ENCODE results near the gene SLC6A12. TPM values are rescaled to one million over a fixed set of nuclear protein-coding genes. Genes with fewer than 3 reads are reported as not detected.

SLC6A12 gene
- total RNA-seq, 4 donors from 2014 or later = 0.13 TPM; not detected in 3

- H3K27me3 ChIP-seq = peaks cover 11 to 14% (median 11%) of the 10 kb centered on the region in 3 donors
- H3K4me1 ChIP-seq = no peaks in the 10 kb centered on the region
- no peak overlapping the region for H3K27ac ChIP-seq
- in situ Hi-C loops (cut with MboI; ENCODE audit: low sequenced_read_pairs in 4 of 4) = no loop called here
- H3K36me3 ChIP-seq = no peaks in the 10 kb centered on the region
- no peak for DNase-seq
- TF ChIP-seq CTCF (IDR thresholded peaks at IDR 0.05 in 4 of 5, conservative IDR thresholded peaks at IDR 0.05 in 1 of 5) (no peak), POLR2A (IDR thresholded peaks at IDR 0.05) (no peak)
- no peak overlapping the region for H3K4me3 ChIP-seq
- ATAC-seq = no peak
- intact Hi-C loops (cut with DNase I; ENCODE audit: low total_unique reads) = no loop called here
- no peaks in the 10 kb centered on the region for H3K9me3 ChIP-seq
Observed at GRCh38 chr12:208813-209212, 5.1 kb downstream of the SLC6A12 start.

GRCh38 chr12:207804-208203 is 6.2 kb downstream of the SLC6A12 start:
- Histone ChIP-seq H3K36me3 (no peaks in the 10 kb centered on the region), H3K4me3 (no peak overlapping the region), H3K27ac (no peak overlapping the region), H3K27me3 (peaks cover 1 to 6% (median 3%) of the 10 kb centered on the region in 3 donors), H3K4me1 (no peaks in the 10 kb centered on the region), H3K9me3 (no peaks in the 10 kb centered on the region)
- intact Hi-C loops (cut with DNase I; ENCODE audit: low total_unique reads) = no loop called here
- in situ Hi-C loops (cut with MboI; ENCODE audit: low sequenced_read_pairs in 4 of 4) = no loop called here
- TF ChIP-seq CTCF (IDR thresholded peaks at IDR 0.05 in 4 of 5, conservative IDR thresholded peaks at IDR 0.05 in 1 of 5) (no peak), POLR2A (IDR thresholded peaks at IDR 0.05) (no peak)
- DNase-seq (no peak), ATAC-seq (no peak)

- no peak for ATAC-seq
- TF ChIP-seq CTCF (IDR thresholded peaks at IDR 0.05 in 4 of 5, conservative IDR thresholded peaks at IDR 0.05 in 1 of 5) (no peak), POLR2A (IDR thresholded peaks at IDR 0.05) (no peak)
- intact Hi-C loops (cut with DNase I; ENCODE audit: low total_unique reads) = no loop called here
Observed at GRCh38 chr12:206746-207440, 7.1 kb downstream of the SLC6A12 start.

GRCh38 chr12:205026-205425 is 8.9 kb downstream of the SLC6A12 start:
- no peaks in the 10 kb centered on the region for H3K36me3 ChIP-seq
- no peak for ATAC-seq
- in situ Hi-C loops (cut with MboI; ENCODE audit: low sequenced_read_pairs in 4 of 4) (no loop called here), intact Hi-C loops (cut with DNase I; ENCODE audit: low total_unique reads) (no loop called here)
- DNase-seq = no peak
- H3K27me3 ChIP-seq = peaks cover 0 to 3% (median 0%) of the 10 kb centered on the region in 3 donors
- no peaks in the 10 kb centered on the region for H3K9me3 ChIP-seq
- H3K4me3 ChIP-seq = no peak overlapping the region
- peaks cover 13 to 22% of the 10 kb centered on the region in 2 donors for H3K4me1 ChIP-seq
- H3K27ac ChIP-seq = no peak overlapping the region
- TF ChIP-seq POLR2A (IDR thresholded peaks at IDR 0.05) (no peak), CTCF (IDR thresholded peaks at IDR 0.05 in 4 of 5, conservative IDR thresholded peaks at IDR 0.05 in 1 of 5) (no peak)

More at GRCh38 chr12:206746-207440, 7.1 kb downstream of the SLC6A12 start:
- no peak for DNase-seq
- no peak overlapping the region for H3K27ac ChIP-seq
- no peaks in the 10 kb centered on the region for H3K36me3 ChIP-seq
- no peaks in the 10 kb centered on the region for H3K9me3 ChIP-seq
- in situ Hi-C loops (cut with MboI; ENCODE audit: low sequenced_read_pairs in 4 of 4) = no loop called here
- no peak overlapping the region for H3K4me3 ChIP-seq
- H3K27me3 ChIP-seq = peaks cover 0 to 3% (median 0%) of the 10 kb centered on the region in 3 donors
- peaks cover 4 to 8% of the 10 kb centered on the region in 2 donors for H3K4me1 ChIP-seq

Data from gastrocnemius medialis (tissue), 4 donors.